ENCODE measurements around the gene SH3RF3.
A peak's percentile ranks its signal among the peaks of the same experiment; 100 is the strongest.

SH3RF3 gene

DNA sequence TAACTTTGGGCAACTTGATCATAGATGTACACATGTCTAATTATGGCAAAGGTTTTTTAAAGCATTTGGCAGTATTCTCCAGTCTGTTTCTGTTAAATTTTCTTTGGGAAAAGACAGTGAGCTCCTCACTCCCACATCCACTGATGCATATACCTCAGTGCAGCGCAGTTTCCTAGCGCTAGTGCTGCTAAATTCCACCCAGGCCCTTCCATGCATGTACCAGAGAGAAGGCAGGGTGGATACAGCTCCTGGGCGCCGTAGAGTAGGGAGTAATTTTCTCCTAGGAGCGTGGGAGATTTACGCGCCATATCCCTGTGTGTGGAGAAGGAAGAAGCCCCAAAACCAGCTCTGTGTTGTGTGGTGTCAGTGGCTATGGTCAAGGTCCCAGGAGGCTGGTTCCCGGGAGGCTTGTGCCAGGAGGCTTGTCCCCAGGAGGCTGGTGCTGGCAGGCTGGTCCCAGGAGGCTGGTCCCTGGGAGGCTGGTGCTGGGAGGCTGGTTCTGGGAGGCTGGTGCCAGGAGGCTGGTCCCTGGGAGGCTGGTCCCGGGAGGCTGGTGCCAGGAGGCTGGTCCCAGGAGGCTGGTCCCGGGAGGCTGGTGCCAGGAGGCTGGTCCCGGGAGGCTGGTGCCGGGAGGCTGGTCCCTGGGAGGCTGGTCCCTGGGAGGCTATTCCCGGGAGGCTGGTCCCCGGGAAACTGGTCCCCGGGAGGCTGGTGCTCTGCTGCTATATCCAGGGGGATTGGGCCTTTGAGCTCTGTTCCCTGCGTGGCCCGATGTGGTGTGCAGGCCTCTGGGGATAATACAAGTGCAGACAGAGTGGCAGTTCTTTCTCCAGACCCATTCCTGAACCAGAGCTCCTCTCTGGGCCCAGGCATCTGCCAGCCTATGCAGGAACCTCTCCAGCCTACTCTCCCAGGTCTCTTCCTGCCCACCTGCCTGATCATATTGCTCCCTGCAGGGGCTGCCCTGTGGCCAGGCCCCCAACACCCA is 323.6 kb downstream of the SH3RF3 start:
- H4K91ac ChIP-seq (ENCODE audit: low read length): no peak overlapping the region
- no peak overlapping the region for H3K4me3 ChIP-seq (ENCODE audit: insufficient read depth in 1 of 2, low read depth in 1 of 2, low read length in 2 of 2)
- no peak overlapping the region for H3K4me2 ChIP-seq (ENCODE audit: low read length, poor library complexity, severe bottlenecking)
- no peak overlapping the region for H3K27ac ChIP-seq (ENCODE audit: low read length, poor library complexity, severe bottlenecking)
- peaks cover 2% of the 10 kb centered on the region for H3K79me1 ChIP-seq (replicated peaks; ENCODE audit: low read length, poor library complexity, severe bottlenecking)
- H2AK5ac ChIP-seq (ENCODE audit: low read length, severe bottlenecking): peak overlapping the region; percentile 63
- no peaks in the 10 kb centered on the region for H3K27me3 ChIP-seq (ENCODE audit: control insufficient read depth in 1 of 2, insufficient read depth in 1 of 2, low read length in 2 of 2)
- no peak overlapping the region for H2BK15ac ChIP-seq (ENCODE audit: low read depth, poor library complexity, severe bottlenecking)
- no peak overlapping the region for H3K9ac ChIP-seq (ENCODE audit: low read length)
- H2BK5ac ChIP-seq (ENCODE audit: low read depth, low read length, poor library complexity, severe bottlenecking): no peak overlapping the region
- WGBS: 95% methylated on average over 16 of the region's 17 CpGs
- no peak overlapping the region for H2AFZ ChIP-seq (ENCODE audit: low read depth, low read length)
- no peak overlapping the region for H3K18ac ChIP-seq (ENCODE audit: low read depth in 1 of 2, low read length in 2 of 2)
- H2BK12ac ChIP-seq (ENCODE audit: low read length in 2 of 2): no peak overlapping the region
- peaks cover 33% of the 10 kb centered on the region for H3K4me1 ChIP-seq (ENCODE audit: control insufficient read depth, insufficient read depth, low read depth, low read length)
- DNase-seq: no peak
- no peaks in the 10 kb centered on the region for H3K9me3 ChIP-seq (ENCODE audit: control insufficient read depth, low read length)
- no peak overlapping the region for H3K23ac ChIP-seq (ENCODE audit: low read length in 2 of 2)
- no peak overlapping the region for H4K8ac ChIP-seq (ENCODE audit: low read length)
- H3K14ac ChIP-seq (ENCODE audit: low read length in 2 of 2): no peak overlapping the region
- peaks cover 21 to 34% of the 10 kb centered on the region in 2 experiments for H3K36me3 ChIP-seq (ENCODE audit: control insufficient read depth in 1 of 2, insufficient read depth in 2 of 2, low read depth in 1 of 2, low read length in 2 of 2)
- no peak overlapping the region for H2BK120ac ChIP-seq (ENCODE audit: low read depth, low read length)
- no peak overlapping the region for H3K4ac ChIP-seq (ENCODE audit: low read depth in 1 of 2, low read length in 2 of 2)

DNA sequence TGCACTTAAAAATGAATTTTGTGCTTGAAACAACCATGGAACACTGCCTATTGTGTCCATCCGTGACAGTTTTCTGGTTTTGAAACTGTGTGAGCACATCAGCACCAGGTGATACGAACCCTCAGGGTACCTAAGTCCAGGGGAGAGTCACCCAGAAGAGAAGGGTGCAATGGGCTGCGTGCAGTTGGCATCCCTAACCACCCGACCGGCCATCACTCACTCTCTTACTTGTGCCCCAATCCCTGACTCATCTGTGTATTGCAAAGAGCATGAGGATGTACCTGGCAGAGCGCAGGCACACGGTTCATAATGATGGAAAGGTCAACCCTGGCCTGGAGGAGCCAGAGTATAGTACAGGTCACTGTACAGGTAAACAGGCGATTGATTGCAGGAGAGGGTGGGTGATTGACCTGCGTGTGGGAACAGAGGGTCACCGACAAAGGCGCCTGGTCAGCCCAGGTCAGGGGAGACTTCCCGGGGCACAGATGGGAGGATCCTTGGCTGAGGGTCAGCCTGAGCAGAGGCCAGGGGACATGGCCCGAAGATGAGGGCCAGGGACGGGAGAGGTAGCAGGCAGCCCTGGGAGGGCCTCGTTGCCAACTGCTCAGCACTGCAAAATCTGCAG is 324.5 kb downstream of the SH3RF3 start:
- 92% methylated on average over 12 of the region's 15 CpGs for WGBS
- peaks cover 30% of the 10 kb centered on the region for H3K4me1 ChIP-seq (ENCODE audit: control insufficient read depth, insufficient read depth, low read depth, low read length)
- no peak overlapping the region for H2BK15ac ChIP-seq (ENCODE audit: low read depth, poor library complexity, severe bottlenecking)
- peaks cover 22 to 34% of the 10 kb centered on the region in 2 experiments for H3K36me3 ChIP-seq (ENCODE audit: control insufficient read depth in 1 of 2, insufficient read depth in 2 of 2, low read depth in 1 of 2, low read length in 2 of 2)
- H3K14ac ChIP-seq (ENCODE audit: low read length in 2 of 2): no peak overlapping the region
- no peak overlapping the region for H3K9ac ChIP-seq (ENCODE audit: low read length)
- H2BK5ac ChIP-seq (ENCODE audit: low read depth, low read length, poor library complexity, severe bottlenecking): no peak overlapping the region
- H3K9me3 ChIP-seq (ENCODE audit: control insufficient read depth, low read length): no peaks in the 10 kb centered on the region
- H2BK12ac ChIP-seq (ENCODE audit: low read length in 2 of 2): no peak overlapping the region
- no peak overlapping the region for H4K8ac ChIP-seq (ENCODE audit: low read length)
- H2BK120ac ChIP-seq (ENCODE audit: low read depth, low read length): no peak overlapping the region
- H3K23ac ChIP-seq (ENCODE audit: low read length in 2 of 2): no peak overlapping the region
- H3K4me3 ChIP-seq (ENCODE audit: insufficient read depth in 1 of 2, low read depth in 1 of 2, low read length in 2 of 2): no peak overlapping the region
- no peak overlapping the region for H3K4me2 ChIP-seq (ENCODE audit: low read length, poor library complexity, severe bottlenecking)
- H3K18ac ChIP-seq (ENCODE audit: low read depth in 1 of 2, low read length in 2 of 2): no peak overlapping the region
- no peak overlapping the region for H2AFZ ChIP-seq (ENCODE audit: low read depth, low read length)
- H3K27ac ChIP-seq (ENCODE audit: low read length, poor library complexity, severe bottlenecking): no peak overlapping the region
- peaks cover 2% of the 10 kb centered on the region for H3K79me1 ChIP-seq (replicated peaks; ENCODE audit: low read length, poor library complexity, severe bottlenecking)
- H3K4ac ChIP-seq (ENCODE audit: low read depth in 1 of 2, low read length in 2 of 2): no peak overlapping the region
- H2AK5ac ChIP-seq (ENCODE audit: low read length, severe bottlenecking): no peak overlapping the region
- no peak overlapping the region for H4K91ac ChIP-seq (ENCODE audit: low read length)
- no peaks in the 10 kb centered on the region for H3K27me3 ChIP-seq (ENCODE audit: control insufficient read depth in 1 of 2, insufficient read depth in 1 of 2, low read length in 2 of 2)
- no peak for DNase-seq

DNA sequence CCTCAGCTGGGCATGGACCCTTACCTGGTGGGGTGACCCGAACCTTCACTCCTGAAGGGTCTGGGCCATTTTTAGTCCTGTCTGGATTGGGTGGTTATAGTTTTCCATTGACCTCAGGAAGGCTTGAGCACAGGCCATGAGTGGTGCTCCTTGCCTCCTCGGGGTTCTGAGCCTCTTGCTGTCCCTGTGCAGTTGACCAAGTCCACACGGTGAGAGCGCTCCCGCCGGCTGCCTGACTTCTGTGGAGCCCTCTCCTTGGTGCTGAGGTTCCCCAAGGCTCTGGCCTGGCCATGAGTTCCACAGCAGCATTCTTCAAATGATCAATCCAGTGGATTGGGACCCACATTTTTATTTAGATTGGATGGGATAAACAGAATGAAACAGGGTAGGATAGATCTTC is 325.3 kb downstream of the SH3RF3 start:
- no peak overlapping the region for H2BK15ac ChIP-seq (ENCODE audit: low read depth, poor library complexity, severe bottlenecking)
- H3K9ac ChIP-seq (ENCODE audit: low read length): no peak overlapping the region
- no peaks in the 10 kb centered on the region for H3K9me3 ChIP-seq (ENCODE audit: control insufficient read depth, low read length)
- H3K4me3 ChIP-seq (ENCODE audit: insufficient read depth in 1 of 2, low read depth in 1 of 2, low read length in 2 of 2): no peak overlapping the region
- no peak overlapping the region for H2BK5ac ChIP-seq (ENCODE audit: low read depth, low read length, poor library complexity, severe bottlenecking)
- no peak overlapping the region for H4K8ac ChIP-seq (ENCODE audit: low read length)
- no peak overlapping the region for H2AFZ ChIP-seq (ENCODE audit: low read depth, low read length)
- no peak overlapping the region for H3K18ac ChIP-seq (ENCODE audit: low read depth in 1 of 2, low read length in 2 of 2)
- H3K4me2 ChIP-seq (ENCODE audit: low read length, poor library complexity, severe bottlenecking): no peak overlapping the region
- H3K23ac ChIP-seq (ENCODE audit: low read length in 2 of 2): no peak overlapping the region
- H2BK12ac ChIP-seq (ENCODE audit: low read length in 2 of 2): no peak overlapping the region
- no peak overlapping the region for H3K14ac ChIP-seq (ENCODE audit: low read length in 2 of 2)
- H2BK120ac ChIP-seq (ENCODE audit: low read depth, low read length): no peak overlapping the region
- no peak overlapping the region for H3K27ac ChIP-seq (ENCODE audit: low read length, poor library complexity, severe bottlenecking)
- no peak overlapping the region for H2AK5ac ChIP-seq (ENCODE audit: low read length, severe bottlenecking)
- H3K4ac ChIP-seq (ENCODE audit: low read depth in 1 of 2, low read length in 2 of 2): no peak overlapping the region
- peaks cover 2% of the 10 kb centered on the region for H3K79me1 ChIP-seq (replicated peaks; ENCODE audit: low read length, poor library complexity, severe bottlenecking)
- no peaks in the 10 kb centered on the region for H3K27me3 ChIP-seq (ENCODE audit: control insufficient read depth in 1 of 2, insufficient read depth in 1 of 2, low read length in 2 of 2)
- WGBS: 88% methylated on average over 6 of the region's 6 CpGs
- H3K4me1 ChIP-seq (ENCODE audit: control insufficient read depth, insufficient read depth, low read depth, low read length): peaks cover 25% of the 10 kb centered on the region
- DNase-seq: no peak
- no peak overlapping the region for H4K91ac ChIP-seq (ENCODE audit: low read length)
- H3K36me3 ChIP-seq (ENCODE audit: control insufficient read depth in 1 of 2, insufficient read depth in 2 of 2, low read depth in 1 of 2, low read length in 2 of 2): peaks cover 23 to 30% of the 10 kb centered on the region in 2 experiments

DNA sequence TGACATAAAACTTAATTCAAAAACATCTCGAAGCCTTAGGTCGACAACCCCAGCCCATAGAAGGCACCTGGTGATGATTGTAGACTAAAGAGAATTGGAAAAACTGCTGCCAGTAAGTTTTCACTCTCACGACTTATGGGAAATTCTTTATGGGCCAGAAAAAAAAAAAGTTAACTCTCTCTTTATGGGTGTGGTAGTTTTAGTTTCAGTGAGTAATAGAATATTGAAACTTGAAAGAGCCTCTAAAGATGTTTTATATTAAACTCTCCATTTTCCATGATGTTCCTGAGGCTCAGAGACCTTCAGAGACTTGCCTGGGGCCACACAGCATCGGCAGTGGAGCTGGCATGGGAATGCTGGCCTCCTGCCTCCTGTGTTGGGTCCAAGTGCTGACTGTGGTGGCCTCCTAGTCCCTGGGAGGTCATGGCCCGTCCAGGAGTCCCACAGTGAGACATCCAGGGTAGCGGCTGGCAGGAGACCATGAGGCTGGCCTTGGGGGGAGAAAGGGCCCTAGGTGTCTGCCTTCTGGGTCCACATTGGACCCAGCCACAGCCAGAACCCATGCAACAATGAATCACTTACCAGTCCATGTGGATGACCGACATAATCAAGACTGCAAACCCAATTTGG is 325.9 kb downstream of the SH3RF3 start:
- no peak overlapping the region for H3K4ac ChIP-seq (ENCODE audit: low read depth in 1 of 2, low read length in 2 of 2)
- H2AFZ ChIP-seq (ENCODE audit: low read depth, low read length): no peak overlapping the region
- peaks cover 30% of the 10 kb centered on the region for H3K4me1 ChIP-seq (ENCODE audit: control insufficient read depth, insufficient read depth, low read depth, low read length)
- H3K18ac ChIP-seq (ENCODE audit: low read depth in 1 of 2, low read length in 2 of 2): no peak overlapping the region
- H4K91ac ChIP-seq (ENCODE audit: low read length): no peak overlapping the region
- H3K27me3 ChIP-seq (ENCODE audit: control insufficient read depth in 1 of 2, insufficient read depth in 1 of 2, low read length in 2 of 2): no peaks in the 10 kb centered on the region
- H2BK12ac ChIP-seq (ENCODE audit: low read length in 2 of 2): no peak overlapping the region
- H2BK5ac ChIP-seq (ENCODE audit: low read depth, low read length, poor library complexity, severe bottlenecking): no peak overlapping the region
- H3K9me3 ChIP-seq (ENCODE audit: control insufficient read depth, low read length): no peaks in the 10 kb centered on the region
- no peak overlapping the region for H2AK5ac ChIP-seq (ENCODE audit: low read length, severe bottlenecking)
- no peak overlapping the region for H3K4me2 ChIP-seq (ENCODE audit: low read length, poor library complexity, severe bottlenecking)
- H3K27ac ChIP-seq (ENCODE audit: low read length, poor library complexity, severe bottlenecking): no peak overlapping the region
- no peak for DNase-seq
- H3K23ac ChIP-seq (ENCODE audit: low read length in 2 of 2): no peak overlapping the region
- H2BK15ac ChIP-seq (ENCODE audit: low read depth, poor library complexity, severe bottlenecking): no peak overlapping the region
- H3K14ac ChIP-seq (ENCODE audit: low read length in 2 of 2): no peak overlapping the region
- no peak overlapping the region for H2BK120ac ChIP-seq (ENCODE audit: low read depth, low read length)
- H3K4me3 ChIP-seq (ENCODE audit: insufficient read depth in 1 of 2, low read depth in 1 of 2, low read length in 2 of 2): no peak overlapping the region
- no peak overlapping the region for H3K9ac ChIP-seq (ENCODE audit: low read length)
- no peak overlapping the region for H4K8ac ChIP-seq (ENCODE audit: low read length)
- peaks cover 2% of the 10 kb centered on the region for H3K79me1 ChIP-seq (replicated peaks; ENCODE audit: low read length, poor library complexity, severe bottlenecking)
- peaks cover 24 to 28% of the 10 kb centered on the region in 2 experiments for H3K36me3 ChIP-seq (ENCODE audit: control insufficient read depth in 1 of 2, insufficient read depth in 2 of 2, low read depth in 1 of 2, low read length in 2 of 2)
- WGBS: 94% methylated on average over 7 of the region's 7 CpGs

All from mesenchymal stem cell (in vitro differentiated cells and primary cell).